ENCODE results near the gene RACK1. TPM values are rescaled to one million over a fixed set of nuclear protein-coding genes. Genes with fewer than 3 reads are reported as not detected.
A peak's percentile ranks its signal among the peaks of the same experiment; 100 is the strongest.

The RACK1 gene
- total and polyA plus RNA-seq, 2 of the 13 experiments (the other 11 are each of a cell fraction or from before 2014, with no cell fraction given), result 2,514 to 6,141 TPM

GRCh38 chr5:181281077-181281983 lies 37.6 kb upstream of the RACK1 start (continued):
- TF ChIP-seq ZNF230 (CRISPR knock-in tag; IDR thresholded peaks at IDR 0.05), result no peak
- no peak for TF ChIP-seq CCAR2 (optimal IDR thresholded peaks at IDR 0.05; ENCODE audit: low read depth, low read length)
- no peak for TF ChIP-seq RBM22 (optimal IDR thresholded peaks at IDR 0.05; ENCODE audit: low read length)
- peak; percentile 29; the same call in 1 of the 2 replicates for TF ChIP-seq KDM2A (CRISPR knock-in tag; IDR thresholded peaks at IDR 0.05; ENCODE audit: borderline replicate concordance, low read depth)
- TF ChIP-seq, protein P1, sequence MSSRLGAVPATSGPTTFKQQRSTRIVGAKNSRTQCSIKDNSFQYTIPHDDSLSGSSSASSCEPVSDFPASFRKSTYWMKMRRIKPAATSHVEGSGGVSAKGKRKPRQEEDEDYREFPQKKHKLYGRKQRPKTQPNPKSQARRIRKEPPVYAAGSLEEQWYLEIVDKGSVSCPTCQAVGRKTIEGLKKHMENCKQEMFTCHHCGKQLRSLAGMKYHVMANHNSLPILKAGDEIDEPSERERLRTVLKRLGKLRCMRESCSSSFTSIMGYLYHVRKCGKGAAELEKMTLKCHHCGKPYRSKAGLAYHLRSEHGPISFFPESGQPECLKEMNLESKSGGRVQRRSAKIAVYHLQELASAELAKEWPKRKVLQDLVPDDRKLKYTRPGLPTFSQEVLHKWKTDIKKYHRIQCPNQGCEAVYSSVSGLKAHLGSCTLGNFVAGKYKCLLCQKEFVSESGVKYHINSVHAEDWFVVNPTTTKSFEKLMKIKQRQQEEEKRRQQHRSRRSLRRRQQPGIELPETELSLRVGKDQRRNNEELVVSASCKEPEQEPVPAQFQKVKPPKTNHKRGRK (CRISPR knock-in tag; IDR thresholded peaks at IDR 0.05), result no peak
- TF ChIP-seq PHF8 (CRISPR knock-in tag; IDR thresholded peaks at IDR 0.05), result peak; percentile 66
- no peak for TF ChIP-seq ZFP36 (IDR thresholded peaks at IDR 0.05; ENCODE audit: borderline replicate concordance, low read depth, low read length, partially characterized antibody)
- peak; percentile 33; the same call in 1 of the 2 replicates for TF ChIP-seq ZFY (CRISPR knock-in tag; IDR thresholded peaks at IDR 0.05)

- in situ Hi-C loops (cut with HindIII; ENCODE audit: extremely low pct_ligation_motif_present, low pct_unique_long_range_greater_than_20kb) (no loop called here), intact Hi-C loops (cut with micrococcal nuclease; ENCODE audit: unreplicated experiment) (no loop called here)
- Histone ChIP-seq H3K4me3 (replicated peaks in 1 of 3; ENCODE audit: insufficient read depth in 1 of 3, low read depth in 2 of 3, low read length in 3 of 3) (no peak overlapping the region), H3K4me2 (ENCODE audit: low read depth, low read length) (no peak overlapping the region), H3K9ac (ENCODE audit: insufficient read depth, low read depth, low read length) (no peak overlapping the region), H2AFZ (ENCODE audit: low read length) (no peak overlapping the region), H3K27ac (ENCODE audit: extremely low read length, insufficient read depth, low read length) (no peak overlapping the region), H3K9me3 (ENCODE audit: low read length) (no peaks in the 10 kb centered on the region), H4K20me1 (ENCODE audit: insufficient read depth, low read length) (no peaks in the 10 kb centered on the region), H3K4me1 (ENCODE audit: insufficient read depth, low read length) (peaks cover 5% of the 10 kb centered on the region; the same call in 1 of the 2 replicates), H3K36me3 (replicated peaks in 1 of 2; ENCODE audit: control insufficient read depth in 1 of 2, insufficient read depth in 2 of 2, low read length in 2 of 2) (no peaks in the 10 kb centered on the region), H3K79me2 (ENCODE audit: insufficient read depth, low read length) (no peaks in the 10 kb centered on the region), H3K27me3 (ENCODE audit: control insufficient read depth in 1 of 2, insufficient read depth in 2 of 2, low read length in 2 of 2) (no peaks in the 10 kb centered on the region)
- no TSS peak for BruUV-seq (replicated peaks)
- FAIRE-seq (no peak), DNase-seq (ENCODE audit: low spot score) (no peak), ATAC-seq (no peak)
- ChIA-PET CTCF (ENCODE audit: low intra/inter-chr PET ratio, low total read pairs) (no interaction called here), POLR2A (no interaction called here)
- TF ChIP-seq ZNF3 (CRISPR knock-in tag; IDR thresholded peaks at IDR 0.05) (no peak), ZNF629 (CRISPR knock-in tag; conservative IDR thresholded peaks at IDR 0.05) (no peak), KMT2B (CRISPR knock-in tag; IDR thresholded peaks at IDR 0.05) (no peak)
- WGBS (ENCODE audit: low lambda C conversion rate), result 38% methylated on average over 7 of the region's 7 CpGs
These were observed 36.6 kb upstream of the RACK1 start for GRCh38 chr5:181280251-181280762.

Data from HepG2 (cell line).